Posterior cingulate gyrus (tissue), 11 donors: Measurements from ENCODE around the gene ANK2.
"Not testable (repeated sequence)": the region's sequence is repeated elsewhere in the genome, so short reads cannot be mapped to it uniquely, and the experiment has no call there.

Experiments
- DNase-seq, 10 donors: peaks; one replicate each; pipeline versions ENCODE4 v3.0.0 to v3.0.0-alpha.2; 2020 to 2021; ENCODE audit warnings: mixed read lengths in 3 of 10
- intact Hi-C: fragments of 100-400 bp; cut with DNase I; formaldehyde crosslinking; loops from one replicate; pipeline ENCODE4 v1.15.1; 2023

Gene ANK2

GRCh38 chr4:113050371-113050755 is 910 bp downstream of the ANK2 start:
- intact Hi-C loops: no loop called here
- DNase-seq: peak in 1 of 10 donors; percentile 15

DNA sequence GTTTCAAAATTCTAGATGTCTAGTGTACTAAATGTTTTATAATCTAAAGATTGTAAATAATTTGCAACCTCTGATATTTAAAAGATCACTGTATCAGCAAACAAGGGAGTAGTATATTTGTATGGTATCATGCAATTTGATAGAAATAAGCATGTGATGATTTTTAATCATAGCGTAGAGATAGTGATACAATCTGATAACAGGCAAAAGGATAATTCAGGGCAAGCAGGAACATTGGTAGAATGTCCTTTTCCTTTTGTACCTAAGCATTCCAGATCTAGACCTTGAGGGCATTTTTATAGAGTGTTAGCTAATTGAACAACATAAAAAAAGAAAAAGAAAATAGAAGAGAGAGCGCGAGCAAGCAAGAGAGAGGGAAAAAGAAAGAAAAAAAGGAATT is 1.4 kb downstream of the ANK2 start:
- DNase-seq: no peak
- intact Hi-C loops: no loop called here

- no peak for DNase-seq
- intact Hi-C loops: no loop called here
These were observed 1.9 kb downstream of the ANK2 start for GRCh38 chr4:113051361-113051760.

DNA sequence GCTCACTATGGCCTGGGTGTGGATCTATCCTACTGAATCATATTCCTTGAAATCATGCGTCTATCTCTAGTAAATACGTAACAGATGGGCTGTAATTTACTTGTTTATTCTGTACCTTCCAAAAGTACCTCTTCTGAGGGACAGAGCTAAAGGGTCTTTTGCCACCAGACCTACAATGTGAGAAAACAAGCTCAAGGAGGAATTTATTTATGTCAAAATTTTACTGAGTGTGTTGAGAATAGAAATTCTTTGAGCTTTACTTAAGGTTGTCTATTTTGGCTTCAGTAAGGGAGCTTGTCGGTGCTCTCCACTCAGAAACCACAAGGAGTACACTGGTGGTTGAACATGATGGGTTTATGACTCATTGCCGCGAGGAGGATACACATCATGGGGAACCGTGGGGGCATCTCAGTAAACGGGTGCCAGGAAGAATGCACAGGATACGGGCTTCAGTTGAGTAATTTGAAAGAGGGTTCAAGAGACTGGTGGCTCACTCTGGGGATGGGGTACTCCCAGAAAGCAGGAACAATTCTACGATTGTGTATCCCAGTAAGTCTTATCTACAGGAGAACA is 3.0 kb downstream of the ANK2 start:
- intact Hi-C loops: no loop called here
- DNase-seq: peak in 5 of 10 donors; percentile 9 to 87 (median 26)

DNA sequence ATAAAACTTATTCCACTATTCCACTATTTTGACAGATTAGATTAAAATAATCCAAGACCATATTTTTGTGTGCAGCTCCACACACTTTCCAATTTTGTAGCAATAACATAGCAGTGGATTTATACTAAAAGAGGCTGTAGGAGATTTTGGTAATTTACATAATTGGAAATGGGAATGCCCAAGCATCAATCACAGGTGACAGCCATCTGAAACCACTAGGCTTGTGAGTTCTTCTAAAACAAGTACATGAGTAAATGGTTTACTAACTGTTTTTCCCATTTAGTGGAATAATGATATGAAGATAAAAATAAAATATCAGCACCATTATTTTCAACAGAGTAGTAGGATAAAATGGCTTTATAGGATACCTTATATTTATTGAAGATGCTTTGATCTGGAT is 4.4 kb downstream of the ANK2 start:
- intact Hi-C loops: no loop called here
- no peak for DNase-seq

DNA sequence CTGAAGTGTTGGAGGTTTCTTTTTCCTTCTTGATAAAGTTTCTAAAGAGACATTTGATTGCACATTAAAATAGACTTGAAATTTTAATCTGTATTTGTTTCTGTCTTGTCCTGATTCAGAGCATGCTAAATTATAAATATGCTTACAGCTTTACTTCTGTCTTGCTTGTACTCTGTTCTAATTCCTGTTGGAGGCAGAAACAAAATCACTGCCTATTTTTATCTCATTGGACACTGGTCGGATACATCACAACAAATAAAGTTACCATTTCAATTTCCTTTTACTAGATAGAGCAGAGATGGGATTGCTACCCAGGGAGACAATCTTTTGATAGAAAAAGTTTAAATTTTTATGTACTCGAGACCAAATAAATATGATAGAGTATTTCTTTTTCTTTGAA is 6.9 kb downstream of the ANK2 start:
- DNase-seq: no peak
- intact Hi-C loops: no loop called here

GRCh38 chr4:113057891-113058290 is 8.4 kb downstream of the ANK2 start:
- intact Hi-C loops: no loop called here
- DNase-seq: no peak

DNA sequence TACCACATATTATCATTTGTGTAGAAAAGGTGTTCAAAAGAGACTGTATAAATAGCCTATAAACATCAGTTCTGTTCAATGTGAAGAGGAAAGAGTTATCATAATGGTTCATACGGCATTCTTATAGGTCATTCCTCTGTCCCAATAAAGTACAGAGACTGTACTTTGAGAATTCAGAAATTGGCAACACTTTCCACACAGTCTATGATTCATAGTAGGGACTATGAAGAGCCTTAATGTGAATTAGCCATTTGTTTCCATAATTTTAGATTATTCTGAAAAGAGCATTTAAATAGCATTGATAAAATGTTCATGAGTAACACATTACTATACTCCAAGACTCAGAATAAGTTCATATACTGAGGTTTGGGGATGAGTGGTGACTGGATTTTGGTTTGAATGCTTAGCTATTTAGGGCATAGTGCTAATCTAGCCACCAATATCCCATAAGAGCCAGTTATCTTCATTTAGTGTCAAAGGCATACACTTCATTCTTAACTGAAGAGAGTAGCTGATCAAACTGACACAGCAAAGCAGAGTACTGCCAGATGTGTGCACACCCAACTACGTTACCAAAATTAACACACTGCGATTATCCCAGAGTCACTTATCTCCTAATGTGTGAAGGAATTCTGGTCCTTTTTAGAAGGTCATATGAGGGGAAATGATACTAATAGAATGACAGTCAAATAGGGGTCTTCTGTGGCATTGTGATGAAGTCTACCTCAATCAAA is 10.2 kb downstream of the ANK2 start:
- no peak for DNase-seq
- intact Hi-C loops: no loop called here

GRCh38 chr4:113060853-113061252 is 11.4 kb downstream of the ANK2 start:
- DNase-seq: no peak
- intact Hi-C loops: no loop called here

DNA sequence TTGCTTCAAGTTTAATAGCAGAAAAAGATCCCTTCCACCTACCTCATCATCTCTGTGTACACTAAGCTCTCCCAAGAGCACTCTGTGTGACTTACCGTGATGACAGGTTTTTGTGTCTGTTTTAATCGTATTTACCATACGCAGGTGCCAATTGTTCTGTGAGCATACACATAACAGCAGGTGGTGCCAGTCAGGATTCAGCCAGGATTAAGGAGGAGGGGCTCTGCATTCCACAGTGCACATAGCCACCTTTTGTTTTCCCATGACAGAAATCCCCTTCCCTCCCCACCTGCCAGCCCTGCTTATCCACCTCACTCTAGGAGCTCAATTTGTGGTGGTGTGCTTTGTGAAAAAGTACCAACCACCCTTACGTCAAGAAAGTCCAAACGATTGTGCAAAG is 14.8 kb downstream of the ANK2 start:
- no peak for DNase-seq
- intact Hi-C loops: no loop called here

- DNase-seq: no peak
- intact Hi-C loops: no loop called here
These were observed 16.2 kb downstream of the ANK2 start for GRCh38 chr4:113065629-113066028.

- DNase-seq, intact Hi-C loops: not testable (repeated sequence)
These were observed 19.3 kb downstream of the ANK2 start for GRCh38 chr4:113068771-113069170.

DNA sequence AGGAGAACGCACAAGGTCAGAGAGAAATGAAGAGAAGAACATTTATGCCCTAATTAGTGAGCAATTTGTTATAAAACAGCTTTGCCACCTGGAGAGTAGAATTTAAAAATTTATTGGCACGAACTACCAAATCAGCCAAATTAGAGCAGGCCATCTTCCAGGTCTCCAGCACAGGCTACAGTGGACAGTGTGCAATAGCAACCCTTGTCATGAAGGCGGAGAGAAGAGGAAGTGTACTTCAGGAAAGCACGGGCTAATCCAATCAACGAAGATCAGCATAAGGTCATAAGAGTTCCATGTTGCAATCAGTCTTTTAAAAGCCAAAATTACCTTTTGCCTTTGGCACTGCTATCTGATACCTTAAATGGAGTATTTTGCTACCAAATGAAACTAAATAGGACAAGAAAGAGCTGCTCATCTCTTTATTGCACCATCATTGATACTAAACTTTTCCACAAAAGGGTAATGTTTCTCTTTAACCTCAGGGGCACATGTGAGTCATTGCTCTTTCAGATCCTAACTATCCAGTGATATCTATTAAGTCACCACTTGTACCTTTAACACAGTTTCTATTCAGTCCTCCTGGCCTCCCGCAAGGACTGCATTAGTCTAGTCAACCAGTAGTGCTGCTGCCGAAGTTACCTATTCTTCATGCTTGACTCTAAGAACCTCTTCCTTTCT is 19.9 kb downstream of the ANK2 start:
- intact Hi-C loops: no loop called here
- DNase-seq: no peak

GRCh38 chr4:113070755-113071154 is 21.3 kb downstream of the ANK2 start:
- no peak for DNase-seq
- intact Hi-C loops: no loop called here

DNA sequence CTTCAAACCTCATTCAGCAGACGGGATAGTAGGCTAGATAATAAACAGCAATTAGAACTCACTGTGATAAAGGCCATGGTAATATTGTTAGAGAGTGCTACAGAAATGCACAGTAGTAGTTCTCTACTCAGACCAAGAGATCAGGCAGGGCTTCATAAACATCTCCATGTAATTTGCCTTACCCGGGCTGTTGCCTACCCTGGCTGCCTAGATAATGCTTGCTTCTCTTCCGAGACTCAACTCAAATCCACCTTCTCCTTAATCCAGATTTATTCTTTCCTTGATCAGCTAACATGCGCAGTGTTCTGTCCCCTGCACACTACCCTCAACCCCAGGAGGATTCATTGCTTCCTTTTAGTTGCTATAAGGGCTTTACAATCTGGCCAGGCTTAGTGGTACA is 21.8 kb downstream of the ANK2 start:
- no peak for DNase-seq
- intact Hi-C loops: no loop called here

GRCh38 chr4:113071805-113072204 is 22.4 kb downstream of the ANK2 start:
- DNase-seq: no peak
- intact Hi-C loops: no loop called here

DNA sequence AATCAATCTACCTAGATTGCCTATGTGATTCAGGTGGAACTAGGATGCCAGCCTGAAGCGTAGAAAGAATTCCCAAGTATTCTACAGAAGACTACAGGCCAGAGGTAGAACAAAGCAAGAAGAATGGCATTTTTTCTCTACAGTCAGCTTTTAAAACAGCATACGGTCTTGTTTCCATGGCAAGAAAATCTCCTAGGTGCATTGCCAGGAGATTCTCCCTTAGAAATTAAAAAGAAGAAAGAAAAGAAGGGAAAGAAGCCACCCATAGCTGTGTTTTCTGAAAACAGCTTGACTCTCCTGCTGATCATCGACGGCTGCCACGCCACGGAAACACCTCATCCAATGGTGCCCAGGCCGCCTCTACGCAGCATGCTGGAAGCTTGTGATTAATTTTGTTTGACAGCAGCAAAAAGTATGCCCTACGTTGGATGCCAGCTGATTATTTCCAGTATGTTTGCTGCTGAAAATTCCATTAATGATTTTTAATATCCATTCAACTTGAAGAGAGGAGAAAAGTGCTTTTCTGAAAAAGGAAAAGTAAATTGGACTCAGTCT is 24.1 kb downstream of the ANK2 start:
- intact Hi-C loops: no loop called here
- peak in 2 of 10 donors; percentile 64 to 68 for DNase-seq

DNA sequence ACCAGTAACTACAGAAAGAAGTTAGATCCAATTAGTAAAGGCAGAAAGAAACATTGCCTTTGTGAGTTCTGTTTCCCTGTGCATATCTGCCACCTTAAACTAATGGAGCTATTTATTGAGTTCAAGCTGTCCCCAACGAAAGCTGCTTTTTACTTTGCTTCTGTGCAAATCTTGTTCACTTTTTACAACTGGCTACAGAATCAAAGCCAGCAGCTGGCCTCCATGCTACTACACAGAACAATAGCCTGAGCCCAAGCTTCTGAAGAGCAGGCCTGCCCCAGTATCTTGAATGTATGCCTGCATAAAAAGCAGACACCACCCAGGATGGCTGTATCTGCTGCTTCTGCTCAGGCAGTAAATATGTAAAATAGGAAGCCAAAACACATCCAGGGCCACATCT is 28.1 kb downstream of the ANK2 start:
- intact Hi-C loops: no loop called here
- peak in 5 of 10 donors; percentile 15 to 86 (median 24) for DNase-seq

- DNase-seq: no peak
- intact Hi-C loops: no loop called here
These were observed 28.6 kb downstream of the ANK2 start for GRCh38 chr4:113078066-113078465.

DNA sequence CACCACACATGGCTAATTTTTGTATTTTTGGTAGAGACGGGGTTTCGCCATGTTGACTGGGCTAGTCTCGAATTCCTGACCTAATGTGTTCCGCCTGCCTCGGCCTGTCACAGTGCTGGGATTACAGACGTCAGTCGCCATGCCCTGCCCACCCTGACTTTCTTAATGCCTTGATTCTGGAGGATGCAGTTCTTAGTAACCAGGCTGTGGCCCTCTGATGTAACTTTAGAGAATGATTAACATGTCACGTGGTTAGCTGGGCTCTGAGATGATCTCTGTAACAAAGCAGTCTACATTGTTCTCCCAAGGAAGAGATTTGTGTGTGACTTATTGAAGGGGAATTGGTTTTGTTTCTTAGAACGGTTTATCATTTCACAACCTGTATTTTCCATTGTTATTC is 30.6 kb downstream of the ANK2 start:
- intact Hi-C loops: loop anchor here (10.0 kb wide), 1 partner anchor 75 kb away; no protein-coding TSS in a partner anchor
- peak in 1 of 10 donors; percentile 33 for DNase-seq

GRCh38 chr4:113080624-113081023 is 31.2 kb downstream of the ANK2 start:
- no peak for DNase-seq
- intact Hi-C loops: loop anchor here (10.0 kb wide), 1 partner anchor 76 kb away; no protein-coding TSS in a partner anchor
